ENCODE measurements around the gene TFCP2.
"Not testable (repeated sequence)": the region's sequence is repeated elsewhere in the genome, so short reads cannot be mapped to it uniquely, and the experiment has no call there.

The TFCP2 gene

DNA sequence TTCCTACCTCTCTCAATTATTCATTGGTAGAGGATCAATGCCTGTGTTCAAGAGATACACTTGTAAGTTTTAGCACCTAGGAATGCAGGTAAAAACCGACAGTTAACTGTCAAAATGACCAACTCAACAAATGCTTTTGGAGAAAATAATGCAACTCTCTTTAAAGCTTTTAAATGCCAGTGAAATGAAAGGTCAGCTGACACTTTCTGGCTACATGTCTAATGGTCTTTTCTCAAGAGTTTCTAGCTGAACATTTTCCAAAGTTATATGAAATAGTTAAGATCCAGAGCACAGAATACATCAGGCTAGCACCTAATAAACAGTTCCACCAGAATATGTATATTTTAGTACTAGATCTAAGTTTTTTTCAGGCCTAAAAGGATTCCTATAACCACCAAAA is 91.5 kb downstream of the TFCP2 start:
- no peak for DNase-seq (ENCODE audit: insufficient read length, low spot score)
- no peak for FAIRE-seq
- TF ChIP-seq PAX5 (IDR thresholded peaks at IDR 0.05; ENCODE audit: insufficient read depth, low read length, severe bottlenecking) (no peak), TAF1 (IDR thresholded peaks at IDR 0.05; ENCODE audit: low read depth, low read length) (no peak)

DNA sequence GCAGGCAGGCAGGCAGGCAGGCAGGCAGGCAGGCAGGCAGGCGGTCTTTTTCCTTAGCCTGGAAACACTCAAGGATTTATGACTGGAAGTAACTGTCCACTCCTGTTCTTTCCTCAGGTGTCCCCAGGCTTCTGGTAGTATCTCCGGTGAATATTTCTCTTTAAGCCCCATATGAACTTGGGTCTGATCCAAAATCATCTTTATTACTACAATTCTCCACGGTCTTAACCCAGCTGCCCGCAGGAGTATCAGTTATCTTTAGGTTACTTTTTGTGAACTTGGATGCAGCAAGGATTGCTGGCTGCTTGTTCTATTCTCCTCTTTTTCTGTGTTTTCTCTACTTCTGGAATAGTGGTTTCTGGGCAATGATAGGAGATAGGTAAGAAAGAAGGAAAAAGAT is 92.8 kb downstream of the TFCP2 start:
- TF ChIP-seq POLR2A (IDR thresholded peaks at IDR 0.05; ENCODE audit: low read depth, low read length) = no peak
- no peak for TF ChIP-seq PAX5 (IDR thresholded peaks at IDR 0.05; ENCODE audit: insufficient read depth, low read length, severe bottlenecking)
- TF ChIP-seq POU2F2 (IDR thresholded peaks at IDR 0.05; ENCODE audit: low read depth, low read length) = no peak
- TF ChIP-seq POLR2AphosphoS5 (IDR thresholded peaks at IDR 0.05; ENCODE audit: low read depth, low read length) = no peak
- no peak for TF ChIP-seq TAF1 (IDR thresholded peaks at IDR 0.05; ENCODE audit: low read depth, low read length)
- TF ChIP-seq SPI1 (IDR thresholded peaks at IDR 0.05; ENCODE audit: low read depth, low read length) = no peak
- FAIRE-seq = no peak
- no peak for DNase-seq (ENCODE audit: insufficient read length, low spot score)

DNA sequence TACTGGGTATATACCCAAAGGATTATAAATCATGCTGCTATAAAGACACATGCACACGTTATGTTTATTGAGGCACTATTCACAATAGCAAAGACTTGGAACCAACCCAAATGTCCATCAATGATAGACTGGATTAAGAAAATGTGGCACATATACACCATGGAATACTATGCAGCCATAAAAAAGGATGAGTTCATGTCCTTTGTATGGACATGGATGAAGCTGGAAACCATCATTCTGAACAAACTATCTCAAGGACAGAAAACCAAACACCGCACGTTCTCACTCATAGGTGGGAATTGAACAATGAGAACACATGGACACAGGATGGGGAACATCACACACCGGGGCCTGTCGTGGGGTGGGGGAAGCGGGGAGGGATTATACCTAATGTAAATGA is 94.1 kb downstream of the TFCP2 start:
- FAIRE-seq; DNase-seq (ENCODE audit: insufficient read length, low spot score): not testable (repeated sequence)

DNA sequence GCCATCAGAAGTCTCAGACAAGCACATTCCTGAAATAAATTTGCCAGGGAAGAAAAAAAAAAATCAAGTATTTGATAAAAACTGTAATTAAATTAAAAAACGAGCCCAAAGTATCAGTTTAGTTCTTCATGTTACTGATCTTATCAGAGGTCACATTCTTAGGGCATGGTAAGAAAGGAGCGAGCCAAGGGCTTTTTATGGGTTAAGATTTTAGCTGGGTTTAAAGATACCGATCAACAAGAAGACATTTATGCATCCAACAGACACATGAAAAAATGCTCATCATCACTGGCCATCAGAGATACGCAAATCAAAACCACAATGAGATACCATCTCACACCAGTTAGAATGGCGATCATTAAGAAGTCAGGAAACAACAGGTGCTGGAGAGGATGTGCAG is 94.6 kb downstream of the TFCP2 start:
- DNase-seq (ENCODE audit: insufficient read length, low spot score); FAIRE-seq: not testable (repeated sequence)

DNA sequence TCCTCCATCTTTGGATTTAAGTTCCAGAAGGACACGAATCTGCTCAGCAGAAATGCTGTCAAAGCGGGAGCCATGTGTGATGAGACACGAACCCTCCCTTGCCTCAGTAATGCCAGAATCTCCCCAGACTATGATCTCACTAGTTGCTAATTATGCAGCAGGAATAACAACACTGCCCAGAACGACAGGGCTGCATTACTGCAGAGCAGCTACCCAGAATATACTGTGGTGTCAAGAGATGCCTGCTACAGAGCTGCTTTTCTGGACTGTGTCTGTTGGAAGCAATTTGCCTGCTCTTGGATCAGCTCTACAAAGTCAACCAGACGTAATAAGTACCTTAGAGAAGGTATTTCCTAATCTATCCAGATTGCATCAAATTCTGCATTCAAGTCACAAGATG is 95.0 kb downstream of the TFCP2 start:
- no peak for DNase-seq (ENCODE audit: insufficient read length, low spot score)
- FAIRE-seq = no peak
- TF ChIP-seq PAX5 (IDR thresholded peaks at IDR 0.05; ENCODE audit: insufficient read depth, low read length, severe bottlenecking) (no peak), TAF1 (IDR thresholded peaks at IDR 0.05; ENCODE audit: low read depth, low read length) (no peak), POLR2A (IDR thresholded peaks at IDR 0.05; ENCODE audit: low read depth, low read length) (no peak), SPI1 (IDR thresholded peaks at IDR 0.05; ENCODE audit: low read depth, low read length) (no peak), POU2F2 (IDR thresholded peaks at IDR 0.05; ENCODE audit: low read depth, low read length) (no peak), POLR2AphosphoS5 (IDR thresholded peaks at IDR 0.05; ENCODE audit: low read depth, low read length) (no peak)

DNA sequence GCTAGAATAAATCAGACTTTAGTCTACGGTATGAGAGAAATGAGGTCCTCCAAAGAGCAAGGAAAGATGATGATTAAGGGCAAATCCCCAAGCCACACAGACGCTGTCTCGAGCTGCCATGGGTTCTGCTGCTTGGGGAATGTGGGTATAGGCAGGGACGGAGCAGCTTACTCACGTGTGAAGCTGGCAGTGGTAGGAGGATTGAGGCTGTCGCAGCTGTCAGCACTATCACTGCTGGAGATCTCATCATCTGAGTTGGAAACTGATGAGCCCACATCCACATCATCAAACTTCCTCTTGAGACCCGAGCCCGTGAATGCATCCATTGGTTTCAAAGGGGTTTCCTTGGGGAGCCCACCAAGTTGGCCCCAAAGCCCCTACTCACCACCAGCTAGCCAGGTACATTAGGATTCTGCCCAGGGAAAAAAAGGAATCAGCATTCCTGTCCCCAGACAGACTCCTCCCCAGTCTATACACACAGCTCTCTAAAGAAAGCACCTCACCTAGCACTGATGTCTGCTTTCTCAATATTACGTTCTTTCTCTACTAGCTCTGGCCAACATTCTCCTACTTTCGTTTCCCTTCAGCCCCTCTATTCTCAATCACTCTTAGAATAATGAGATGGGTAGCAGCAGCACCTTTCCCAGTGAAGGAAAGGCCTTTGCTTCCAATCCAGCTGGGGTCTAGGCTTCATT is 96.6 kb downstream of the TFCP2 start:
- DNase-seq (ENCODE audit: insufficient read length, low spot score) = no peak
- no peak for FAIRE-seq
- no peak for TF ChIP-seq PAX5 (IDR thresholded peaks at IDR 0.05; ENCODE audit: insufficient read depth, low read length, severe bottlenecking)
- TF ChIP-seq POU2F2 (IDR thresholded peaks at IDR 0.05; ENCODE audit: low read depth, low read length) = no peak
- no peak for TF ChIP-seq SPI1 (IDR thresholded peaks at IDR 0.05; ENCODE audit: low read depth, low read length)
- no peak for TF ChIP-seq TAF1 (IDR thresholded peaks at IDR 0.05; ENCODE audit: low read depth, low read length)
- TF ChIP-seq POLR2AphosphoS5 (IDR thresholded peaks at IDR 0.05; ENCODE audit: low read depth, low read length) = no peak

DNA sequence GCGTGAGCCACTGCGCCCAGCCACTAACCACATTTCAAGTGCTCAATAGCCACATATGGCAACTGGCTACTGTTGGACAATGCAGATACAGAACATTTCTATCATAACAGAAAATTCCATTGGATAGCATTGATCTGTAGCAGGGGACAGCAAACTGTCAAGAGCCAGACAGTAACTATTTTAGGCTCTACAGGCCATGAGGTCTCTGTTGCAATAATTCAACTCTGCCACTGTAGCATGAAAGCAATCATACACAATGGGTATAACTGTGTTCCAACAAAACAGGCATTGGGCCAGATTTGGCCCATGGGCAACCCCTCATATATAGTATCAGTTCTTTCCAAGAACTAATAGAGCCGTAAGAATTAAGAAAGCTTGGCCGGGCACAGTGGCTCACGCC is 97.5 kb downstream of the TFCP2 start:
- DNase-seq (ENCODE audit: insufficient read length, low spot score) (no peak), FAIRE-seq (no peak)
- TF ChIP-seq POU2F2 (IDR thresholded peaks at IDR 0.05; ENCODE audit: low read depth, low read length) (no peak), PAX5 (IDR thresholded peaks at IDR 0.05; ENCODE audit: insufficient read depth, low read length, severe bottlenecking) (no peak), TAF1 (IDR thresholded peaks at IDR 0.05; ENCODE audit: low read depth, low read length) (no peak), SPI1 (IDR thresholded peaks at IDR 0.05; ENCODE audit: low read depth, low read length) (no peak)

DNA sequence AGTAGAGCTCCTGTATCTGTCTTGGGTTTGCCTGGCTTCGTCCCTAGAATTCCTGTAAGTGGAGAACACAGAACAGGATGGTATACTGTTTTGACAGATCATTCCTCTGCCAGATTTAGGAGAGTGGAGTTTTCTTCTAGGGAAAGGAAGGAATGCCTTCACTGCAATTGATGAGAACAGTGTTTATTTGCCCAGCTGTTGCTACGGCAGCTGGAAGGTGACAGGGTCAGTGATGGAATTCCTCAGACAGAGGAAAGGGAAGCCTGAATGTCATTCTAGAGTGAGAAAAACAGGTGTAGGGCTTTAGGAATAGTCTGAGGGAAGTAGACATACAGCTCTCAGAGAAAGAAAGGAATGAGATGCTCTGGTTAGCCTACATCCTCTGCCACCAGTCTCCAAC is 101.3 kb downstream of the TFCP2 start:
- FAIRE-seq (no peak), DNase-seq (ENCODE audit: insufficient read length, low spot score) (no peak)
- no peak for TF ChIP-seq POU2F2 (IDR thresholded peaks at IDR 0.05; ENCODE audit: low read depth, low read length)
- TF ChIP-seq SPI1 (IDR thresholded peaks at IDR 0.05; ENCODE audit: low read depth, low read length) = no peak

DNA sequence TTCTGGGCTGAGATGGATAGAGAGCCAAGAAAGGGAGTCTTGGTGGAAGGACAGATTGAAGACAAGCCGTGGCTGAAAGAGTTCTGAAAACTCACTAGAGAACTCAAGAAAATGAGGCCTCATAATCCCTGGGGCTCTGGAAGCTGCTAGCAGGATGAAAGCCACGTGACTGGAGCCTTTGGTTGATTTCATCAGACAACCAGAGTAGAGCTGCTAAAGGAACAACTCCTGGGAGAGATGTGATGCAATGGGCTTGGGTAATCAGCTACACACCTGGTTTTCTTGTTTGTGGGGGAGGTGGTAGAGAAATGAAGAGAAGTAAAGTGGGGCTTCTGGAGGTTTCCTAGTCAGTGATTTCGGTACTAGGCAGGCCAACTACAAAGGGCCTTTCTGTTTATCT is 102.9 kb downstream of the TFCP2 start:
- TF ChIP-seq TAF1 (IDR thresholded peaks at IDR 0.05; ENCODE audit: low read depth, low read length) (no peak), POU2F2 (IDR thresholded peaks at IDR 0.05; ENCODE audit: low read depth, low read length) (no peak), SPI1 (IDR thresholded peaks at IDR 0.05; ENCODE audit: low read depth, low read length) (no peak), POLR2AphosphoS5 (IDR thresholded peaks at IDR 0.05; ENCODE audit: low read depth, low read length) (no peak), PAX5 (IDR thresholded peaks at IDR 0.05; ENCODE audit: insufficient read depth, low read length, severe bottlenecking) (no peak), POLR2A (IDR thresholded peaks at IDR 0.05; ENCODE audit: low read depth, low read length) (no peak)
- DNase-seq (ENCODE audit: insufficient read length, low spot score) (no peak), FAIRE-seq (no peak)

DNA sequence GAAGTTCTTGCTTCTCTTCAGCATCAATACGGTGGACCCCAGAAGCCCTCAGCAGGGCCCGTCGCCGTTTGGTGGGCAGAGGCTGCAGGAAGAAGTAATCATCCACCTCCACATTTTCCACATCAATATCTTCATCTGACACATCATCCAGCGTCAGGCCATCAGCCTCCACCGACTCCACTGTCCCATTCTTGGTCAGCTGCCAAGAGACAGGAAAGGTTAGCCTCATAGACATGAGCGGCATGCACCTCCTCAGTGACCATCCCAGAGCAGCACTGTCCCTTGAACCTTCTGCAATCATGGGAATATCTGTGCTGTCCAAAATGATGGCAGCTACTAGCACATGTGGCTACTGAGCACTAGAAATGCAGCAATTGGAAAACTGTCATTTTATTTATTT is 105.2 kb downstream of the TFCP2 start:
- FAIRE-seq = no peak
- TF ChIP-seq POLR2A (IDR thresholded peaks at IDR 0.05; ENCODE audit: low read depth, low read length) (no peak), POLR2AphosphoS5 (IDR thresholded peaks at IDR 0.05; ENCODE audit: low read depth, low read length) (no peak), PAX5 (IDR thresholded peaks at IDR 0.05; ENCODE audit: insufficient read depth, low read length, severe bottlenecking) (no peak), SPI1 (IDR thresholded peaks at IDR 0.05; ENCODE audit: low read depth, low read length) (no peak), TAF1 (IDR thresholded peaks at IDR 0.05; ENCODE audit: low read depth, low read length) (no peak), POU2F2 (IDR thresholded peaks at IDR 0.05; ENCODE audit: low read depth, low read length) (no peak)
- no peak for DNase-seq (ENCODE audit: insufficient read length, low spot score)

DNA sequence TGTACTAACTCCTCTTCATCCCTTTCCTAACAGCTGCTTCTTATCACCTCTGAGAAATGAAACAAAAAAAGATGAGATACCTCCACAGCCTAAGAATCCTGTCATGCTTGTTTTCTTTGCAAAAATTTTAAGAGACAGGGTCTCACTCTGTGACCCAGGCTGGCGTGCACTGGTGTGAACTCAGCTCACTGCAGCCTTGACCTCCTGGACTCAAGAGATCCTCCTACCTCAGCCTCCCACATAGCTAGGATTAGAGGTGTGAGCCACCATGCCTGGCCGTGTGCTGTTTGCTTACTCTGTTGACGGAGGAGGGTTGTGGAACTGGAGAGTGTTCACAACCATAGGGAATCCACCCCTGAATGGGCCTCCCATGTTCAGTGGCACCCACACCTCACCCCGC is 105.7 kb downstream of the TFCP2 start:
- DNase-seq (ENCODE audit: insufficient read length, low spot score) (no peak), FAIRE-seq (no peak)
- TF ChIP-seq SPI1 (IDR thresholded peaks at IDR 0.05; ENCODE audit: low read depth, low read length) (no peak), POLR2AphosphoS5 (IDR thresholded peaks at IDR 0.05; ENCODE audit: low read depth, low read length) (no peak), PAX5 (IDR thresholded peaks at IDR 0.05; ENCODE audit: insufficient read depth, low read length, severe bottlenecking) (no peak), TAF1 (IDR thresholded peaks at IDR 0.05; ENCODE audit: low read depth, low read length) (no peak), POU2F2 (IDR thresholded peaks at IDR 0.05; ENCODE audit: low read depth, low read length) (no peak), POLR2A (IDR thresholded peaks at IDR 0.05; ENCODE audit: low read depth, low read length) (no peak)
